ENCODE results near the gene MRPL28. TPM values are rescaled to one million over a fixed set of nuclear protein-coding genes. Genes with fewer than 3 reads are reported as not detected.

The MRPL28 gene
- total and polyA plus RNA-seq, 2 donors from 2014 or later: 59.1 to 201 TPM

DNA sequence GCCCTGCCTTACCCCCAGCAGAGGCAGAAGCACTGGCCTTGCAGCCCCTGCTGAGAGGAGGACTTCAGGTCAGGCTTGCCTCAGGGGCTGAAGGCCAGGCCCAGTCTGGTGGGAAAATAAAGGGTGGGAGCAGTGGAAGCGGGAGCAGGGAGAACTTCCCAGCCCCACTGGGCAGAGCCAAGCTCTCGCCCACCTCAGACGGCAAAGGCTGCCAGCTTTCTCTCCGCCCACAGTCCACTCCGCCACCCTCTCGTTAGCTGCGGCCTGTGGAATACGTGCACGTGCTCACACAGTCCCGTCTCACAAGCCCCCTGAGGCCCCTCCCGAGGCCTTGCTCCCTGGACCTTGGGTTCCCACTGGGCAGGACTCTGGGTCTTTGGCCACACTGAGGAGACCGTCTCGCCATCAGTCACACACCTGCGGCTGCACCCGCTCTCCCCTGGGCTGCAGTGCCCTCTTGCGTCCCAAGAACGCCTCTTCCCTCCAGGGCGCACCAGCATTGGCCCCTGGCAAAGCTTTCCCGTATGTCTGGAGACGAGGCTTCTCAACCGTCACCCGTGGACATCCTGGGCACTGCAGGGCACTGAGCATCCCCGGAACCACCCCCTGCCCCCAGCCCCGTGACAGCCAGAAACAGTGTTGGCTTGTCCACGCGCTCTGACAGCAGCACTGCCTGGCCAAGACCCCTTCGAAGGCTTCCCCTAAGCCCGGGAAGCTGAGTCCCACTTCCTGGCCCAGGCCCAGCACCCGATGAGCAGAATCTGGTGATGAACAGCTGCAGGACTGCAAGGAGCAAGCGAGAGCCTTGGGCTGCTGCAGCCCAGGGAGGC is 8.3 kb downstream of the MRPL28 start:
- intact Hi-C loops (cut with DNase I): no loop called here
- no peak for FAIRE-seq
- H3K4me3 ChIP-seq (ENCODE audit: low read length in 3 of 3): no peak overlapping the region

DNA sequence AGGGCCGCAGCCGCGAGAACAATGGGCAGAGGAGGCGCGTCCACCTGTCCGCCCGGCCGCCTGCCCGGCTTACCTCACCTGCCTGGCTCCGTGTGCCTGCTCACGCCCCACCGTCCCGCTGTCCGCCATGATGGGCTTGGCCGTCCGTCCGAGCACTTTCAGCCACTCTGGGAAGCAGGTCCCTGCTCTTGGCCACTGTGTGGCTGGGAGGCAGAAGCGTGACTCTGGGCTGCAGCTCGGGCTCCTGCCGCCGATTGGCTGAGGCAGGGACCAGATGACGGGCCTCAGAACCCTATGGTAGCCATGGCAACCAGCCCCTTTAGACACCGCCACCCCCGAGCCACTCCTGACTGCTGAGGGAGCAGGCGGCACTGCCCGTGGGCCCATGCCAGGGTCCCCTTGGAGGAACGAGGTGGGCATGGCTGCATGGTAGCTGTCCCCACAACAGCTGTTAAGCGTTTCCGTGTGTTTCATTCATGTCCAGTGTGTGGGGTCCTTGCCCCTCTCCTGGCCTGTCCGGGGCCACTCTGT is 8.9 kb downstream of the MRPL28 start:
- Histone ChIP-seq H3K4me3 (ENCODE audit: low read length in 3 of 3) (no peak overlapping the region), H3K36me3 (ENCODE audit: control insufficient read depth in 2 of 3, insufficient read depth in 3 of 3, low read length in 3 of 3) (no peaks in the 10 kb centered on the region), H3K27me3 (ENCODE audit: control insufficient read depth, insufficient read depth, low read length) (no peaks in the 10 kb centered on the region), H3K4me1 (ENCODE audit: control insufficient read depth in 2 of 3, insufficient read depth in 2 of 3, low read depth in 1 of 3, low read length in 3 of 3) (peaks cover 0 to 13% (median 0%) of the 10 kb centered on the region in 3 donors), H3K9ac (ENCODE audit: low read length in 3 of 3) (no peak overlapping the region), H3K27ac (ENCODE audit: low read depth in 2 of 2, low read length in 2 of 2) (no peak overlapping the region), H3K9me3 (ENCODE audit: control insufficient read depth in 2 of 3, insufficient read depth in 1 of 3, low read length in 3 of 3) (no peaks in the 10 kb centered on the region)
- DNase-seq (no peak), FAIRE-seq (no peak)
- TF ChIP-seq CTCF (IDR thresholded peaks at IDR 0.05; ENCODE audit: borderline replicate concordance, extremely low read depth, insufficient read depth): no peak
- intact Hi-C loops (cut with DNase I): no loop called here

More for the DNA sequence above, 8.3 kb downstream of the MRPL28 start:
- DNase-seq: peak; percentile 80 to 91 (median 83)
- no peaks in the 10 kb centered on the region for H3K36me3 ChIP-seq (ENCODE audit: control insufficient read depth in 2 of 3, insufficient read depth in 3 of 3, low read length in 3 of 3)
- no peaks in the 10 kb centered on the region for H3K27me3 ChIP-seq (ENCODE audit: control insufficient read depth, insufficient read depth, low read length)
- TF ChIP-seq CTCF (IDR thresholded peaks at IDR 0.05; ENCODE audit: borderline replicate concordance, extremely low read depth, insufficient read depth): peak; percentile 66
- H3K4me1 ChIP-seq (ENCODE audit: control insufficient read depth in 2 of 3, insufficient read depth in 2 of 3, low read depth in 1 of 3, low read length in 3 of 3): peaks cover 0 to 13% (median 0%) of the 10 kb centered on the region in 3 donors
- no peaks in the 10 kb centered on the region for H3K9me3 ChIP-seq (ENCODE audit: control insufficient read depth in 2 of 3, insufficient read depth in 1 of 3, low read length in 3 of 3)
- H3K27ac ChIP-seq (ENCODE audit: low read depth in 2 of 2, low read length in 2 of 2): no peak overlapping the region
- no peak overlapping the region for H3K9ac ChIP-seq (ENCODE audit: low read length in 3 of 3)

DNA sequence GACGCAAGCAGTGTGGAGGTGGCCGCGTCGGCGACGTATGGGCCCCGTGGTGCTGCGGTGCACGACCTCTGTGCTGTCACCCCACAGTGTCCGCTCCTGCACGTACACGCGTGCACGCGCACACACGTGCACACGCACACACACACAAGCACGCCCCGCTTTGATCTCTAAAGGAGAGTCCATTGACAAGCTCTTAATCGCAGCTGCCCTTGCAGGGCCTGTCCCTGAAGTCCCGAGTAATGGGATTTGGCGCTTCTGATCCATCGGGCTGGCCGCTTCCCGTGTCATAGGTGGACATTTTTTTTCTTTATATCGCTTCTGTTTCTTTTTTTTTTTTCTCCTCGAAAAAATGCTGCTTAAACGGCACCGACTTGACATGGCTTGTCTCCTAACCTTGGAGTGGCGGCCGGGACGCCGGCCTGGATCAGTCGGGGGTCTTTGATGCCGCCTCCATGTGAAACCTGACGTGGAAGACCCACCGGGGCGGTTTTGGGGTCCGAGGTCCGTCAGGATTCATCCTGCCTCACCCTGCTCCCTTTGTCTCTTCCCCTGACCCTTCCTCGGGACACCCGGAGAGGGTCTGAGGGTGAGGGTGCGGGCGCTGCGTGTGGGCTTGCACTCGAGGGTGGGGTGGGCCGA is 9.5 kb downstream of the MRPL28 start:
- no peak for DNase-seq
- peaks cover 0 to 13% (median 0%) of the 10 kb centered on the region in 3 donors for H3K4me1 ChIP-seq (ENCODE audit: control insufficient read depth in 2 of 3, insufficient read depth in 2 of 3, low read depth in 1 of 3, low read length in 3 of 3)
- intact Hi-C loops (cut with DNase I): no loop called here
- TF ChIP-seq CTCF (IDR thresholded peaks at IDR 0.05; ENCODE audit: borderline replicate concordance, extremely low read depth, insufficient read depth): no peak
- no peaks in the 10 kb centered on the region for H3K9me3 ChIP-seq (ENCODE audit: control insufficient read depth in 2 of 3, insufficient read depth in 1 of 3, low read length in 3 of 3)
- H3K9ac ChIP-seq (ENCODE audit: low read length in 3 of 3): no peak overlapping the region
- no peak overlapping the region for H3K4me3 ChIP-seq (ENCODE audit: low read length in 3 of 3)
- no peak overlapping the region for H3K27ac ChIP-seq (ENCODE audit: low read depth in 2 of 2, low read length in 2 of 2)
- H3K27me3 ChIP-seq (ENCODE audit: control insufficient read depth, insufficient read depth, low read length): no peaks in the 10 kb centered on the region
- H3K36me3 ChIP-seq (ENCODE audit: control insufficient read depth in 2 of 3, insufficient read depth in 3 of 3, low read length in 3 of 3): no peaks in the 10 kb centered on the region
- no peak for FAIRE-seq
